ENCODE results near the gene PDE8A.

DNA sequence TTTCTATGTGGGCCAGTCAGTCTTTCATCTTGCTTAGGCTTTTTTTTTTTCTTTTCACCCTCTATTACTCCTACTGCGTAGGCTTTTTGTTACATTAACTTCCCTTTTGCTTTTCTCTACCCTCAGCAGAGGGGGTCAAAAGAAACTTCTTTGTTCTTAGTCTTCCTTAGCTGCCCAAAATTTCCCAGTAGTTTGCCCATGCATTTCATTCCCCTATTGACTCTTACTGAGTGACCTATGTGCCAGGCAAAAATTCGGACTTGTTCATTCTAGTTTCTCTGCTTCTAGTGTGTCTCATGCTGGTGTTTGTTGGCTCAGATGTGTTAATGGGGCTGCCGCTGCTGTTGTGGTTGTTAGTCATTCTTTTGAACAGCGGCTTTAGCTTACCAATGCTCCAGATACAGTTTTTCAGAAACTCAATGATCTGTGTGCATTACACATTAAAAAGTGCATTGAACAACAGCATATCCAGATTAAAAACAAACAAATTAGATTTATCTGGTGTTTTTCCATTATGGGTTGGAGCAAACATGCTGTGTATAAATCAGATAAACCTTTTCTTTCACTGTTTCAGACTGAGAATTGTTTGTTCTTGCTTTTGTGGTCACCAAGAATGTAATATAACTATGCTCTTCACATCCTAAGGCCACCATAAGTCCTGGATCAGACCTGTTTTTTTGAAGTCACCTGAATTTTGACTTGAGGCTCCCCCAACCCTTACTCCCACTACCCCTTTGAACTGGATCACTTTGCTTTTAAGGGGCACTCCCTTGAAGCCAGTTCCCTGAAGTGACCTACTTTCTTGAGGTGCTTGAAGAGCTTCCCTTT, 43.1 kb downstream of the PDE8A start:
- TF ChIP-seq REST (IDR thresholded peaks at IDR 0.05; ENCODE audit: insufficient read depth in 1 of 2, low read depth in 2 of 2, low read length in 1 of 2) (no peak), POLR2AphosphoS5 (IDR thresholded peaks at IDR 0.05; ENCODE audit: low read depth, low read length) (no peak)
- TF ChIP-seq, protein P1, sequence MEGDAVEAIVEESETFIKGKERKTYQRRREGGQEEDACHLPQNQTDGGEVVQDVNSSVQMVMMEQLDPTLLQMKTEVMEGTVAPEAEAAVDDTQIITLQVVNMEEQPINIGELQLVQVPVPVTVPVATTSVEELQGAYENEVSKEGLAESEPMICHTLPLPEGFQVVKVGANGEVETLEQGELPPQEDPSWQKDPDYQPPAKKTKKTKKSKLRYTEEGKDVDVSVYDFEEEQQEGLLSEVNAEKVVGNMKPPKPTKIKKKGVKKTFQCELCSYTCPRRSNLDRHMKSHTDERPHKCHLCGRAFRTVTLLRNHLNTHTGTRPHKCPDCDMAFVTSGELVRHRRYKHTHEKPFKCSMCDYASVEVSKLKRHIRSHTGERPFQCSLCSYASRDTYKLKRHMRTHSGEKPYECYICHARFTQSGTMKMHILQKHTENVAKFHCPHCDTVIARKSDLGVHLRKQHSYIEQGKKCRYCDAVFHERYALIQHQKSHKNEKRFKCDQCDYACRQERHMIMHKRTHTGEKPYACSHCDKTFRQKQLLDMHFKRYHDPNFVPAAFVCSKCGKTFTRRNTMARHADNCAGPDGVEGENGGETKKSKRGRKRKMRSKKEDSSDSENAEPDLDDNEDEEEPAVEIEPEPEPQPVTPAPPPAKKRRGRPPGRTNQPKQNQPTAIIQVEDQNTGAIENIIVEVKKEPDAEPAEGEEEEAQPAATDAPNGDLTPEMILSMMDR (IDR thresholded peaks at IDR 0.05), result no peak
